ENCODE data around the gene ATP8A1.

ATP8A1 gene

DNA sequence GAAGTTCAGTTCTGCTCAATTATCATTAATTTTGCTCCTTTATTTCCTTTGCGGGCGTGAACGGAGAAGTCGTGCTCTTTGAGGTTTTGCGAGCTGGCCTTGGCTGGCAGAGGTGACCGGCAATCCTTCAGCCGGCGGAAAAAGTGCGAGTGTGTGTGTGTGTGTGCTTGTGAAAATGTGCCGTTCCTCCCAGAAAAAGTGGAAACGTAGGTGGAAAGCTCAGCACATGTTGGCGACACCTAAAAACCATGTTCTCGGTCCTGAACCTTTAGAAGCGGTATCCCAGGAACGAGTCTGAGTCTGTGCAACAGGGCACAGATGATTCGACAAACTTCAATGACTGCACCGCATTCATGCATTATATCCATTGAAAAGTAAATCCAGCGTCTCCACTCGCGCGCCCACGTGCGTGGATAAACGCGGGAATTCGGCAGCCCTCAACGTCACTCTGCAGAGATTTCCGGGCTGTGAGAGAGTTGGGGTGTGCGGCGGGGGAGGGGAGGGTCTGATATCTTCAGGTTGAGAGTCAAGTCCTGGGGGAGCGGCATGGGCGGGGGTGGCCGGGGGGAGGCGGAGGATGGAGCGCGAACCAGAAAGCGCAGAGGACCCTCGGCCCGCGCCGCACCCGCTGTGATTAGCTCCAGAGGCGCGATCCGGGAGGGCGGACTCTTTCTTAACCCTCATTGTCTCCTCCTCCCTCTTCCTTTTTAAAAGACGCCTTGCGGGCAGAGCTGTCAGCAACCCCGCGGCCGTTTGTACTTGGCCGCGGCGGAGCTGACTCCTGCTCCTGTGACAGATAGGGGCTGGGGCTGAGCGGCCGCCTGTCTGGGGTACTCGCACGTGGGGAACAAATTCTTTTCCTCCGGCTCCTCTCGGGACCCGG is 259.9 kb downstream of the ATP8A1 start, which contains the start of gene SHISA3:
SHISA3 (plus strand) TSS at position 737 of the 883 bp plus-strand sequence. CDS start 569 bp downstream, outside the sequence.
- DNase-seq (ENCODE audit: low read depth): no peak
- TF ChIP-seq, protein P1, sequence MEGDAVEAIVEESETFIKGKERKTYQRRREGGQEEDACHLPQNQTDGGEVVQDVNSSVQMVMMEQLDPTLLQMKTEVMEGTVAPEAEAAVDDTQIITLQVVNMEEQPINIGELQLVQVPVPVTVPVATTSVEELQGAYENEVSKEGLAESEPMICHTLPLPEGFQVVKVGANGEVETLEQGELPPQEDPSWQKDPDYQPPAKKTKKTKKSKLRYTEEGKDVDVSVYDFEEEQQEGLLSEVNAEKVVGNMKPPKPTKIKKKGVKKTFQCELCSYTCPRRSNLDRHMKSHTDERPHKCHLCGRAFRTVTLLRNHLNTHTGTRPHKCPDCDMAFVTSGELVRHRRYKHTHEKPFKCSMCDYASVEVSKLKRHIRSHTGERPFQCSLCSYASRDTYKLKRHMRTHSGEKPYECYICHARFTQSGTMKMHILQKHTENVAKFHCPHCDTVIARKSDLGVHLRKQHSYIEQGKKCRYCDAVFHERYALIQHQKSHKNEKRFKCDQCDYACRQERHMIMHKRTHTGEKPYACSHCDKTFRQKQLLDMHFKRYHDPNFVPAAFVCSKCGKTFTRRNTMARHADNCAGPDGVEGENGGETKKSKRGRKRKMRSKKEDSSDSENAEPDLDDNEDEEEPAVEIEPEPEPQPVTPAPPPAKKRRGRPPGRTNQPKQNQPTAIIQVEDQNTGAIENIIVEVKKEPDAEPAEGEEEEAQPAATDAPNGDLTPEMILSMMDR (conservative IDR thresholded peaks at IDR 0.05; ENCODE audit: low read depth, low read length): no peak
- peak within 1 kb of the TSS; percentile 30 for H3K4me3 ChIP-seq (ENCODE audit: low read depth, low read length)

DNA sequence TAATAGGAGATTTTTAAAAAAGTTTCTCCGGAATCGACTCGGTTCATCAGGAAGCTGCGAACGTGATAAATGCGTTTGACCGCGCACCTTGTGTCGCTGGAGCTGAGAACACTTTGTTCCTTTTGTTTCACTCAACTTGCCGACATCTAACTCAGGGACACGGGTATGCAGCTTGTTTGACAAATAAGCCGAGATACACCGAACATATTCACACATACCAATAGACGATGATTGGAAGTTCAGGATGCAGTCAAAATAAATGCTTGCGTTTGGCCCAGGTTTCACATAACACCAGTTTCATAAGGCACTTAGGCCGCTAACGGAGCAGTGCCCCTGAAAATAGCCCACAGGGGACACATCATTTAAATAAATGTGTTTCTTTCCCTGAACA is 260.5 kb downstream of the ATP8A1 start:
- DNase-seq (ENCODE audit: low read depth): no peak
- no peak overlapping the region for H3K4me3 ChIP-seq (ENCODE audit: low read depth, low read length)
- TF ChIP-seq, protein P1 (conservative IDR thresholded peaks at IDR 0.05; ENCODE audit: low read depth, low read length): no peak

DNA sequence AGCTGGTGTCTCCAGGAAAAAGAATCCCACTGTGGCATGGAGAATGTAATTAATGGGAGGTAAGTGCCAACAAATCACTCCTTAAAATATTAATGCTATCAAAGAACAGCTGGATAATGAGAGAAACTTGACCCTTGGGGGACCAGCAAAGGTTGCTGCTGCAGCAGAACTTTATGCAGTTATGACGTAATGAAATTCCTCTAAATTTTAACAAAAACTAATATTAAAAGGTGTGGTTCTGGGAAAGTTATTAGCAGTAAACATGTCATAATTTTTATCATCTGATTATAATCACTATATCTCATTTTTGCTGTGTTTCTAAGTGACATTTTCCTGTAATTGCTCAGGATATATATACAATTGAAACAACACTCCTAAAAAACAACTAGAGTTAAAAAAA is 261.3 kb downstream of the ATP8A1 start:
- TF ChIP-seq, protein P1 (conservative IDR thresholded peaks at IDR 0.05; ENCODE audit: low read depth, low read length): no peak
- no peak overlapping the region for H3K4me3 ChIP-seq (ENCODE audit: low read depth, low read length)
- no peak for DNase-seq (ENCODE audit: low read depth)

DNA sequence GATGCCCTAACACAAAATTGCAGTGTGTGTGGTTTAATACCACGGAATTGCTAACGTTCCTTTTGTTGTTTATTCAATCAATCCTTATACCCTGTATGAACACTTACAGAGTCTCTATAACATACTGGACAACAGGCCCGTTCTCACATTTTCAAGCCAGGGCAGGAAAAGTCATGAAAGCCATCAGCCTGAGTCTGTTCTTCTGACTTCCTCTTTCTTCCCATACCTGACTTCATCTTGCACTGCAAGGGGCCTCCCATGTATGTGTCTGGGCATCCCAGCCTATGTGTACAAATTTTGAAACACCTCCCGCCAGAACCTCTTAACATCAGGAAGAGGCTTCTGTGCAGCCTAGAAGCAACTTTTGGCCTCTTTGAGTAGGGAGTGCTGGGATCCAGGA is 264.5 kb downstream of the ATP8A1 start:
- H3K4me3 ChIP-seq (ENCODE audit: low read depth, low read length): no peak overlapping the region
- TF ChIP-seq, protein P1 (conservative IDR thresholded peaks at IDR 0.05; ENCODE audit: low read depth, low read length): no peak
- no peak for DNase-seq (ENCODE audit: low read depth)

DNA sequence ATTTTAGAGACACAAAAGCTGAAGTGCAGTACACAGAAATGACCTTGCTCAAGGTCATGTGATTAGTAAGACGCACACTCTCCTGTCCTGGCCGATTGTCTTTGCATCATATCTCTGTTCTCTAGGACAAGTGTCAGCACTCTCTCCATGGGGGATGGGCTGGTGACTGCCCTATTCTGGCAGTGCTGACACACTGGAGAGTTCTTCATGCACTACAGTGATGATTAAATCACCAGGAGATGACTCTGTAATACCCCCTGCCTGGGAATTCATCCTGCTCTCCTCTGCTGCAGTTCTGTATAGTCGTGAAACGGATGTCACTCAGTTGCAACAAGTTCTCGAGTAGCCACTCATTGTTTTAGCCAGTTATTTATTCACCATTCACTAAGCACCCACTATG is 264.9 kb downstream of the ATP8A1 start:
- TF ChIP-seq, protein P1 (conservative IDR thresholded peaks at IDR 0.05; ENCODE audit: low read depth, low read length): no peak
- DNase-seq (ENCODE audit: low read depth): no peak
- no peak overlapping the region for H3K4me3 ChIP-seq (ENCODE audit: low read depth, low read length)

DNA sequence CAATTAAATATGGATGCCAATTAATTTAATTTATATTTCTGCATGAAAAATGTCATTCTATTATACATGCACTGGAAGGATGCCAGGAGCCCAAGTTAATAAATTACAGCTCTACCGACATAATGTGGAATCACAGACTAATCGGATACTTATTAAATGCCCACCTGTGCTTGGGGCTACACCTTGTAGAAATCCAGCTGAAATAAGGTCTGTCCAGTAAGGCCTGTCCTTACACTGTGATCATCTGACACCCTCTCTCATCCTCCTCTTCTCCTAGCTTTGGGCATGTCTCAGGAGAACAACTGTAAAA is 265.6 kb downstream of the ATP8A1 start:
- no peak overlapping the region for H3K4me3 ChIP-seq (ENCODE audit: low read depth, low read length)
- DNase-seq (ENCODE audit: low read depth): no peak
- TF ChIP-seq, protein P1 (conservative IDR thresholded peaks at IDR 0.05; ENCODE audit: low read depth, low read length): no peak
